Measurements from ENCODE around the gene ANO1.

The ANO1 gene

GRCh38 chr11:70183032-70183431 is 104.9 kb downstream of the ANO1 start:
- DNase-seq (ENCODE audit: low read depth): no peak

GRCh38 chr11:70183483-70184176 is 105.5 kb downstream of the ANO1 start:
- DNase-seq (ENCODE audit: low read depth): peak; percentile 77
- H3K4me3 ChIP-seq (ENCODE audit: low read depth, low read length): no peak overlapping the region
- no peak for TF ChIP-seq CTCF (IDR thresholded peaks at IDR 0.05; ENCODE audit: control insufficient read depth, extremely low read depth, insufficient read depth)

More at GRCh38 chr11:70183032-70183431, 104.9 kb downstream of the ANO1 start:
- no peak for TF ChIP-seq CTCF (IDR thresholded peaks at IDR 0.05; ENCODE audit: control insufficient read depth, extremely low read depth, insufficient read depth)
- H3K4me3 ChIP-seq (ENCODE audit: low read depth, low read length): no peak overlapping the region

- H3K4me3 ChIP-seq (ENCODE audit: low read depth, low read length): no peak overlapping the region
- no peak for DNase-seq (ENCODE audit: low read depth)
- no peak for TF ChIP-seq CTCF (IDR thresholded peaks at IDR 0.05; ENCODE audit: control insufficient read depth, extremely low read depth, insufficient read depth)
Measured at GRCh38 chr11:70184396-70184795, 106.3 kb downstream of the ANO1 start.

GRCh38 chr11:70185348-70186055 is 107.4 kb downstream of the ANO1 start:
- no peak overlapping the region for H3K4me3 ChIP-seq (ENCODE audit: low read depth, low read length)
- TF ChIP-seq CTCF (IDR thresholded peaks at IDR 0.05; ENCODE audit: control insufficient read depth, extremely low read depth, insufficient read depth): no peak
- no peak for DNase-seq (ENCODE audit: low read depth)

- no peak for TF ChIP-seq CTCF (IDR thresholded peaks at IDR 0.05; ENCODE audit: control insufficient read depth, extremely low read depth, insufficient read depth)
- no peak overlapping the region for H3K4me3 ChIP-seq (ENCODE audit: low read depth, low read length)
- no peak for DNase-seq (ENCODE audit: low read depth)
Measured at GRCh38 chr11:70186420-70186819, 108.3 kb downstream of the ANO1 start.

- H3K4me3 ChIP-seq (ENCODE audit: low read depth, low read length): no peak overlapping the region
- TF ChIP-seq CTCF (IDR thresholded peaks at IDR 0.05; ENCODE audit: control insufficient read depth, extremely low read depth, insufficient read depth): no peak
- DNase-seq (ENCODE audit: low read depth): no peak
Measured at GRCh38 chr11:70186936-70187335, 108.8 kb downstream of the ANO1 start.

Data from LNCaP clone FGC (cell line).